Kidney epithelial cell (primary cell): Measurements from ENCODE around the gene COX5A. TPM values are rescaled to one million over a fixed set of nuclear protein-coding genes. Genes with fewer than 3 reads are reported as not detected.
"Not testable (repeated sequence)": the region's sequence is repeated elsewhere in the genome, so short reads cannot be mapped to it uniquely, and the experiment has no call there.

ENCODE experiments used
- DNase-seq: peaks from one replicate; pipeline ENCODE4 v3.0.0-alpha.2; 2010; ENCODE audit warnings: low read depth
- H3K27me3 ChIP-seq: 2 replicates; pipeline ENCODE4 v1.6.0; 2011; ENCODE audit warnings: low read length; ENCODE audit not compliant: control insufficient read depth, insufficient read depth
- H3K36me3 ChIP-seq: 2 replicates; pipeline ENCODE4 v1.5.1; 2011; ENCODE audit warnings: low read length; ENCODE audit not compliant: control insufficient read depth, insufficient read depth
- H3K4me3 ChIP-seq: 2 replicates; pipeline ENCODE4 v1.5.1; 2011; ENCODE audit warnings: low read depth, mild to moderate bottlenecking, control low read depth, low read length
- total RNA-seq: library from RNA; depleted of rRNA; stranded (reverse); fragments of >200 nt; gene quantifications from 2 replicates; pipeline ENCODE4 v1.2.3, GENCODE V29; 2015
- TF ChIP-seq, protein P1 (sequence below): IDR thresholded peaks from 2 replicates; pipeline ENCODE4 v1.5.1; 2011; ENCODE audit warnings: mild to moderate bottlenecking, moderate library complexity, low read length, control low read depth, inconsistent platforms; ENCODE audit not compliant: insufficient read depth, poor library complexity, severe bottlenecking

COX5A gene
- total RNA-seq, 1 donor from 2014 or later: 136 TPM

DNA sequence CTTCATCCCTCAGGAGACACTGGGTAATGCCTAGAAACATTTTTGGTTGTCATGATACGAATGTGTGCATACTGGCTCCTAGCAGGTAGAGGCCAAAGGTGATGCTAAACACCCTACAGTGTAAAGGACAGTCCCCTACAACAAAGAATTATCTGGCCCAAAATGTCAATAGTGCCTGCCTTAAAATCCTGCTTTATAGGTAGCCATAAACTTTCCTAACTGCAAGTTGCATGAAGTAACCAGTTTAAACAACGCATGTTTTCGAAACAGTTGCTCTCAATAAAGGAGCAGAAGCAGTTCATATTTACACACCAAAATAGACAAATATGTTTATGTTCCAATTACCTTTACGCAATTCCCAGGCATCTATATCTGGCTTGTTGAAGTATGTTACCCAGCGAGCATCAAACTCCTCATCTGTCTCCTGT lies 9.1 kb downstream of the COX5A start:
- Histone ChIP-seq H3K4me3 (no peak overlapping the region), H3K27me3 (no peaks in the 10 kb centered on the region), H3K36me3 (peaks cover 2% of the 10 kb centered on the region)
- TF ChIP-seq, protein P1, sequence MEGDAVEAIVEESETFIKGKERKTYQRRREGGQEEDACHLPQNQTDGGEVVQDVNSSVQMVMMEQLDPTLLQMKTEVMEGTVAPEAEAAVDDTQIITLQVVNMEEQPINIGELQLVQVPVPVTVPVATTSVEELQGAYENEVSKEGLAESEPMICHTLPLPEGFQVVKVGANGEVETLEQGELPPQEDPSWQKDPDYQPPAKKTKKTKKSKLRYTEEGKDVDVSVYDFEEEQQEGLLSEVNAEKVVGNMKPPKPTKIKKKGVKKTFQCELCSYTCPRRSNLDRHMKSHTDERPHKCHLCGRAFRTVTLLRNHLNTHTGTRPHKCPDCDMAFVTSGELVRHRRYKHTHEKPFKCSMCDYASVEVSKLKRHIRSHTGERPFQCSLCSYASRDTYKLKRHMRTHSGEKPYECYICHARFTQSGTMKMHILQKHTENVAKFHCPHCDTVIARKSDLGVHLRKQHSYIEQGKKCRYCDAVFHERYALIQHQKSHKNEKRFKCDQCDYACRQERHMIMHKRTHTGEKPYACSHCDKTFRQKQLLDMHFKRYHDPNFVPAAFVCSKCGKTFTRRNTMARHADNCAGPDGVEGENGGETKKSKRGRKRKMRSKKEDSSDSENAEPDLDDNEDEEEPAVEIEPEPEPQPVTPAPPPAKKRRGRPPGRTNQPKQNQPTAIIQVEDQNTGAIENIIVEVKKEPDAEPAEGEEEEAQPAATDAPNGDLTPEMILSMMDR: no peak
- no peak for DNase-seq

DNA sequence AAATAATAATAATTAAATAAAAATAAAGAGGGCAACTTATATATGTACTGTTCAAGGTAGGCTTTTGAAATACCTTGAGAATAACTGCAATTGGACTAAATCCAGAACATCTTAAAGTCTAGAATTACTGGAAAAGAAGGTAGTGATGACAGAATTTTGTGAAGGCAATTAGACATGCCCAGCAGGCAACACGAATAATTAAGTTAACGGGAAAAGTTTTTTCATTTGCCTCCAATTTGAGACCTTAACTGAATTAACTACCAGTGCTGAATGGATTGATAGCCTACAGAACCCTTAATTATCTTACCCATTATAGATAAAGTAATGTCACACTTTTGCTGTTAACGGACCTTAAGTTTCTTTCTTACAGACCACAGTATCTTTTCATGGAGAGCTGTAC lies 13.3 kb downstream of the COX5A start:
- H3K4me3 ChIP-seq: no peak overlapping the region
- DNase-seq: no peak
- H3K36me3 ChIP-seq: peaks cover 2% of the 10 kb centered on the region
- TF ChIP-seq, protein P1: no peak
- no peaks in the 10 kb centered on the region for H3K27me3 ChIP-seq

GRCh38 chr15:74920456-74920855 lies 17.4 kb downstream of the COX5A start:
- no peaks in the 10 kb centered on the region for H3K27me3 ChIP-seq
- H3K4me3 ChIP-seq: no peak overlapping the region
- no peak for DNase-seq
- H3K36me3 ChIP-seq: no peaks in the 10 kb centered on the region
- TF ChIP-seq, protein P1: no peak

- DNase-seq: no peak
- H3K36me3 ChIP-seq: no peaks in the 10 kb centered on the region
- TF ChIP-seq, protein P1: no peak
- H3K27me3 ChIP-seq: no peaks in the 10 kb centered on the region
- H3K4me3 ChIP-seq: no peak overlapping the region
Measured at GRCh38 chr15:74917676-74918075, 20.2 kb downstream of the COX5A start.

- not testable (repeated sequence) for H3K27me3 ChIP-seq, H3K4me3 ChIP-seq, DNase-seq, H3K36me3 ChIP-seq
Measured at GRCh38 chr15:74913799-74914198, 24.1 kb downstream of the COX5A start.

GRCh38 chr15:74913041-74913440 lies 24.8 kb downstream of the COX5A start:
- Histone ChIP-seq H3K4me3 (no peak overlapping the region), H3K36me3 (no peaks in the 10 kb centered on the region), H3K27me3 (no peaks in the 10 kb centered on the region)
- DNase-seq: no peak
- TF ChIP-seq, protein P1: no peak
